Dermis blood vessel endothelial cell (primary cell): ENCODE measurements around the gene CEP164. TPM values are rescaled to one million over a fixed set of nuclear protein-coding genes. Genes with fewer than 3 reads are reported as not detected.

Experiments used
- total RNA-seq: library from RNA; depleted of rRNA; stranded (reverse); fragments of >200 nt; gene quantifications from 2 replicates; pipeline ENCODE4 v1.2.3, GENCODE V29; 2014

CEP164 gene
- total RNA-seq, 1 donor from 2014 or later: 24.0 TPM

Other genes with a start within 250 kb of the CEP164 start
- gene SIK3, start 229.4 kb upstream of the CEP164 start, total RNA-seq: 12.9 and 16.7 TPM in 2 replicates
- gene PAFAH1B2, start 183.6 kb upstream of the CEP164 start, total RNA-seq: 231 and 325 TPM in 2 replicates
- gene SIDT2, start 149.1 kb upstream of the CEP164 start, total RNA-seq: 10.4 and 19.5 TPM in 2 replicates
- 11.4 and 31.3 TPM in 2 replicates for gene TAGLN, start 128.5 kb upstream of the CEP164 start, total RNA-seq
- gene PCSK7, start 95.8 kb upstream of the CEP164 start, total RNA-seq: 54.1 and 63.5 TPM in 2 replicates
- 10.6 and 12.3 TPM in 2 replicates for gene RNF214, start 95.2 kb upstream of the CEP164 start, total RNA-seq
- gene BACE1-AS, start 36.5 kb upstream of the CEP164 start, total RNA-seq: 2.4 and 3.1 TPM in 2 replicates
- 7.1 and 17.0 TPM in 2 replicates for gene BACE1, start 11.6 kb upstream of the CEP164 start, total RNA-seq